Activated CD4-positive, alpha-beta T cell treated with anti-CD3 and anti-CD28 coated beads, Interleukin-2, amount 10 ng/mL, durations not matched to agents 7 days and 5 days (primary cell): ENCODE results near the gene ARFGAP2. TPM values are rescaled to one million over a fixed set of nuclear protein-coding genes. Genes with fewer than 3 reads are reported as not detected.
"Not testable (repeated sequence)": the region's sequence is repeated elsewhere in the genome, so short reads cannot be mapped to it uniquely, and the experiment has no call there.

Experiments used
- CTCF ChIA-PET: fragments of 350-600 bp; sonication (Branson Sonifier 250); formaldehyde crosslinking; loops from one replicate; lab custom pipeline; 2021; ENCODE audit warnings: antibody characterized with exemption; lab: Charles Lee
- POLR2A ChIA-PET: fragments of 350-600 bp; sonication (Branson Sonifier 250); formaldehyde crosslinking; loops from one replicate; lab custom pipeline; 2021; ENCODE audit warnings: antibody characterized with exemption; lab: Charles Lee
- DNase-seq: peaks from one replicate; pipeline ENCODE4 v3.0.0-alpha.2; 2020
- H3K27ac Mint-ChIP-seq: one replicate; pipeline ENCODE4 v1.8.0; 2021; ENCODE audit warnings: mild to moderate bottlenecking, moderate library complexity, mixed read lengths
- H3K27me3 Mint-ChIP-seq: one replicate; pipeline ENCODE4 v1.8.0; 2021; ENCODE audit warnings: mixed read lengths
- H3K36me3 Mint-ChIP-seq: one replicate; pipeline ENCODE4 v1.8.0; 2021; ENCODE audit warnings: low read depth, mixed read lengths
- H3K4me1 Mint-ChIP-seq: one replicate; pipeline ENCODE4 v1.8.0; 2021; ENCODE audit warnings: mixed read lengths
- H3K4me3 Mint-ChIP-seq: one replicate; pipeline ENCODE4 v1.8.0; 2021; ENCODE audit warnings: mild to moderate bottlenecking, moderate library complexity, mixed read lengths
- H3K9me3 Mint-ChIP-seq: one replicate; pipeline ENCODE4 v1.8.0; 2021; ENCODE audit warnings: mixed read lengths
- total RNA-seq, 2 experiments: library from RNA; stranded (reverse); gene quantifications; one replicate each; pipeline ENCODE4 v1.2.3, GENCODE V29; 2021

The ARFGAP2 gene
- total RNA-seq, 2 experiments from 2014 or later: 88.1 to 103 TPM

GRCh38 chr11:47207459-47207858 lies 30.8 kb upstream of the ARFGAP2 start:
- H3K4me1 Mint-ChIP-seq: no peaks in the 10 kb centered on the region
- POLR2A ChIA-PET: no interaction called here
- DNase-seq: no peak
- H3K9me3 Mint-ChIP-seq: no peaks in the 10 kb centered on the region
- H3K4me3 Mint-ChIP-seq: no peak overlapping the region
- no peak overlapping the region for H3K27ac Mint-ChIP-seq
- CTCF ChIA-PET: interaction anchor here (0.6 to 0.8 kb wide), 4 partner anchors 16 to 100 kb away, joined by 3 to 8 read pairs (median 4); no protein-coding TSS in a partner anchor
- H3K27me3 Mint-ChIP-seq: peaks cover 8% of the 10 kb centered on the region
- H3K36me3 Mint-ChIP-seq: no peaks in the 10 kb centered on the region

- ChIA-PET POLR2A (interaction anchor here (0.7 kb wide), 1 partner anchor 36 kb away, joined by 8 read pairs; no protein-coding TSS in a partner anchor), CTCF (interaction anchor here (1.2 to 1.4 kb wide), 2 partner anchors 9 to 22 kb away, joined by 3 to 4 read pairs; no protein-coding TSS in a partner anchor)
- H3K9me3 Mint-ChIP-seq, H3K4me3 Mint-ChIP-seq, H3K4me1 Mint-ChIP-seq, H3K27ac Mint-ChIP-seq, H3K36me3 Mint-ChIP-seq, DNase-seq: not testable (repeated sequence)
- H3K27me3 Mint-ChIP-seq: peaks cover 10% of the 10 kb centered on the region
These were observed 29.9 kb upstream of the ARFGAP2 start for GRCh38 chr11:47206577-47206976.

GRCh38 chr11:47204637-47204989 lies 27.9 kb upstream of the ARFGAP2 start:
- Mint-ChIP-seq H3K36me3 (no peaks in the 10 kb centered on the region), H3K27ac (no peak overlapping the region), H3K4me3 (no peak overlapping the region), H3K4me1 (no peaks in the 10 kb centered on the region), H3K9me3 (no peaks in the 10 kb centered on the region), H3K27me3 (peaks cover 10% of the 10 kb centered on the region)
- POLR2A ChIA-PET: no interaction called here
- no peak for DNase-seq
- CTCF ChIA-PET: interaction anchor here (1.1 to 1.3 kb wide), 2 partner anchors 16 to 85 kb away, joined by 3 read pairs; no protein-coding TSS in a partner anchor

GRCh38 chr11:47202576-47202975 lies 25.9 kb upstream of the ARFGAP2 start:
- POLR2A ChIA-PET: interaction anchor here (0.6 kb wide), 1 partner anchor 71 kb away, joined by 4 read pairs; no protein-coding TSS in a partner anchor
- H3K4me3 Mint-ChIP-seq: no peak overlapping the region

GRCh38 chr11:47201015-47201414 lies 24.3 kb upstream of the ARFGAP2 start:
- Mint-ChIP-seq H3K4me1 (no peaks in the 10 kb centered on the region), H3K9me3 (no peaks in the 10 kb centered on the region), H3K27ac (no peak overlapping the region), H3K27me3 (peaks cover 10% of the 10 kb centered on the region), H3K36me3 (no peaks in the 10 kb centered on the region), H3K4me3 (no peak overlapping the region)
- ChIA-PET POLR2A (no interaction called here), CTCF (interaction anchor here (0.6 to 2.0 kb wide), 5 partner anchors 11 to 808 kb away, joined by 3 to 8 read pairs (median 3); partner anchors contain the start of gene PACSIN3)
- no peak for DNase-seq

More at GRCh38 chr11:47202576-47202975, 25.9 kb upstream of the ARFGAP2 start:
- no peak overlapping the region for H3K27ac Mint-ChIP-seq
- H3K36me3 Mint-ChIP-seq: no peaks in the 10 kb centered on the region
- no peaks in the 10 kb centered on the region for H3K9me3 Mint-ChIP-seq
- DNase-seq: no peak
- H3K4me1 Mint-ChIP-seq: no peaks in the 10 kb centered on the region
- peaks cover 13% of the 10 kb centered on the region for H3K27me3 Mint-ChIP-seq
- CTCF ChIA-PET: interaction anchor here (1.0 to 2.0 kb wide), 3 partner anchors 9 to 17 kb away, joined by 3 to 8 read pairs (median 4); partner anchors contain the start of gene PACSIN3

GRCh38 chr11:47198161-47198560 lies 21.5 kb upstream of the ARFGAP2 start:
- CTCF ChIA-PET, H3K27ac Mint-ChIP-seq, H3K36me3 Mint-ChIP-seq, H3K9me3 Mint-ChIP-seq, H3K4me1 Mint-ChIP-seq, POLR2A ChIA-PET, H3K4me3 Mint-ChIP-seq, DNase-seq: not testable (repeated sequence)
- peaks cover 11% of the 10 kb centered on the region for H3K27me3 Mint-ChIP-seq

- Mint-ChIP-seq H3K4me3 (no peak overlapping the region), H3K36me3 (no peaks in the 10 kb centered on the region), H3K9me3 (no peaks in the 10 kb centered on the region), H3K4me1 (peaks cover 6% of the 10 kb centered on the region), H3K27me3 (peaks cover 31% of the 10 kb centered on the region), H3K27ac (no peak overlapping the region)
- ChIA-PET POLR2A (no interaction called here), CTCF (interaction anchor here (0.5 to 3.7 kb wide), 2 partner anchors 14 to 117 kb away, joined by 3 to 16 read pairs; no protein-coding TSS in a partner anchor)
- no peak for DNase-seq
These were observed 15.4 kb upstream of the ARFGAP2 start for GRCh38 chr11:47192111-47192510.

GRCh38 chr11:47191137-47191536 lies 14.5 kb upstream of the ARFGAP2 start:
- H3K9me3 Mint-ChIP-seq, H3K36me3 Mint-ChIP-seq, DNase-seq, H3K27ac Mint-ChIP-seq, POLR2A ChIA-PET, H3K4me3 Mint-ChIP-seq: not testable (repeated sequence)
- H3K4me1 Mint-ChIP-seq: peaks cover 13% of the 10 kb centered on the region
- H3K27me3 Mint-ChIP-seq: peaks cover 39% of the 10 kb centered on the region
- CTCF ChIA-PET: interaction anchor here (3.7 kb wide), 1 partner anchor 13 kb away, joined by 16 read pairs; no protein-coding TSS in a partner anchor

- no peak overlapping the region for H3K4me3 Mint-ChIP-seq
- no peaks in the 10 kb centered on the region for H3K9me3 Mint-ChIP-seq
- no peak for DNase-seq
- ChIA-PET CTCF (interaction anchor here (0.9 to 2.8 kb wide), 3 partner anchors 11 to 12 kb away, joined by 3 to 18 read pairs (median 3); partner anchors contain the start of gene ARFGAP2), POLR2A (no interaction called here)
- no peak overlapping the region for H3K27ac Mint-ChIP-seq
- peaks cover 13% of the 10 kb centered on the region for H3K4me1 Mint-ChIP-seq
- peaks cover 2% of the 10 kb centered on the region for H3K36me3 Mint-ChIP-seq
- H3K27me3 Mint-ChIP-seq: peaks cover 39% of the 10 kb centered on the region
These were observed 12.6 kb upstream of the ARFGAP2 start for GRCh38 chr11:47189100-47189834.

GRCh38 chr11:47188259-47188658 lies 11.6 kb upstream of the ARFGAP2 start:
- Mint-ChIP-seq H3K4me3 (no peak overlapping the region), H3K27ac (no peak overlapping the region), H3K36me3 (peaks cover 2% of the 10 kb centered on the region), H3K4me1 (peaks cover 13% of the 10 kb centered on the region), H3K9me3 (no peaks in the 10 kb centered on the region), H3K27me3 (peaks cover 38% of the 10 kb centered on the region)
- POLR2A ChIA-PET: no interaction called here
- CTCF ChIA-PET: interaction anchor here (0.6 to 2.8 kb wide), 8 partner anchors 9 to 266 kb away, joined by 3 to 18 read pairs (median 7); partner anchors contain the start of genes ARFGAP2 and DDB2
- DNase-seq: no peak

GRCh38 chr11:47187723-47188122 lies 11.0 kb upstream of the ARFGAP2 start:
- CTCF ChIA-PET: interaction anchor here (0.6 to 2.8 kb wide), 11 partner anchors 8 to 637 kb away, joined by 3 to 18 read pairs (median 5); partner anchors contain the start of genes ARFGAP2 and DDB2
- DNase-seq: no peak
- Mint-ChIP-seq H3K4me3 (no peak overlapping the region), H3K36me3 (peaks cover 2% of the 10 kb centered on the region), H3K27ac (no peak overlapping the region), H3K27me3 (peaks cover 37% of the 10 kb centered on the region), H3K4me1 (peaks cover 13% of the 10 kb centered on the region), H3K9me3 (no peaks in the 10 kb centered on the region)
- POLR2A ChIA-PET: interaction anchor here (1.1 kb wide), 1 partner anchor 27 kb away, joined by 5 read pairs; the partner anchor contains the start of gene DDB2

GRCh38 chr11:47186700-47187695 lies 10.3 kb upstream of the ARFGAP2 start:
- peaks cover 37% of the 10 kb centered on the region for H3K27me3 Mint-ChIP-seq
- H3K4me1 Mint-ChIP-seq: peaks cover 13% of the 10 kb centered on the region
- peak overlapping the region; percentile 63 for H3K4me3 Mint-ChIP-seq
- ChIA-PET CTCF (interaction anchor here (0.6 to 2.8 kb wide), 11 partner anchors 7 to 637 kb away, joined by 3 to 18 read pairs (median 4); partner anchors contain the start of genes ARFGAP2 and DDB2), POLR2A (interaction anchor here (0.6 to 1.1 kb wide), 3 partner anchors 28 to 1063 kb away, joined by 3 to 5 read pairs (median 4); partner anchors contain the start of genes ACP2 and DDB2)
- H3K36me3 Mint-ChIP-seq: peaks cover 2% of the 10 kb centered on the region
- DNase-seq: peak; percentile 54
- H3K9me3 Mint-ChIP-seq: no peaks in the 10 kb centered on the region
- no peak overlapping the region for H3K27ac Mint-ChIP-seq
